Activated T-cell treated with anti-CD3 and anti-CD28 coated beads for 48 hours (primary cell): ENCODE measurements around the gene KNL1.
A peak's percentile ranks its signal among the peaks of the same experiment; 100 is the strongest.
"Not testable (repeated sequence)": the region's sequence is repeated elsewhere in the genome, so short reads cannot be mapped to it uniquely, and the experiment has no call there.

Source experiments
- DNase-seq: peaks from one replicate; pipeline ENCODE4 v3.0.0-alpha.2; 2020; ENCODE audit warnings: low read depth

Gene KNL1, protein sequence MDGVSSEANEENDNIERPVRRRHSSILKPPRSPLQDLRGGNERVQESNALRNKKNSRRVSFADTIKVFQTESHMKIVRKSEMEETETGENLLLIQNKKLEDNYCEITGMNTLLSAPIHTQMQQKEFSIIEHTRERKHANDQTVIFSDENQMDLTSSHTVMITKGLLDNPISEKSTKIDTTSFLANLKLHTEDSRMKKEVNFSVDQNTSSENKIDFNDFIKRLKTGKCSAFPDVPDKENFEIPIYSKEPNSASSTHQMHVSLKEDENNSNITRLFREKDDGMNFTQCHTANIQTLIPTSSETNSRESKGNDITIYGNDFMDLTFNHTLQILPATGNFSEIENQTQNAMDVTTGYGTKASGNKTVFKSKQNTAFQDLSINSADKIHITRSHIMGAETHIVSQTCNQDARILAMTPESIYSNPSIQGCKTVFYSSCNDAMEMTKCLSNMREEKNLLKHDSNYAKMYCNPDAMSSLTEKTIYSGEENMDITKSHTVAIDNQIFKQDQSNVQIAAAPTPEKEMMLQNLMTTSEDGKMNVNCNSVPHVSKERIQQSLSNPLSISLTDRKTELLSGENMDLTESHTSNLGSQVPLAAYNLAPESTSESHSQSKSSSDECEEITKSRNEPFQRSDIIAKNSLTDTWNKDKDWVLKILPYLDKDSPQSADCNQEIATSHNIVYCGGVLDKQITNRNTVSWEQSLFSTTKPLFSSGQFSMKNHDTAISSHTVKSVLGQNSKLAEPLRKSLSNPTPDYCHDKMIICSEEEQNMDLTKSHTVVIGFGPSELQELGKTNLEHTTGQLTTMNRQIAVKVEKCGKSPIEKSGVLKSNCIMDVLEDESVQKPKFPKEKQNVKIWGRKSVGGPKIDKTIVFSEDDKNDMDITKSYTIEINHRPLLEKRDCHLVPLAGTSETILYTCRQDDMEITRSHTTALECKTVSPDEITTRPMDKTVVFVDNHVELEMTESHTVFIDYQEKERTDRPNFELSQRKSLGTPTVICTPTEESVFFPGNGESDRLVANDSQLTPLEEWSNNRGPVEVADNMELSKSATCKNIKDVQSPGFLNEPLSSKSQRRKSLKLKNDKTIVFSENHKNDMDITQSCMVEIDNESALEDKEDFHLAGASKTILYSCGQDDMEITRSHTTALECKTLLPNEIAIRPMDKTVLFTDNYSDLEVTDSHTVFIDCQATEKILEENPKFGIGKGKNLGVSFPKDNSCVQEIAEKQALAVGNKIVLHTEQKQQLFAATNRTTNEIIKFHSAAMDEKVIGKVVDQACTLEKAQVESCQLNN (N-terminal part only)

GRCh38 chr15:40593588-40594428 lies at the start of gene KNL1:
Gene KNL1, plus strand, starts transcription at chr15:40594249. Its CDS starts 8,683 bp downstream, at chr15:40602932.
- DNase-seq, result peak; percentile 87

DNA sequence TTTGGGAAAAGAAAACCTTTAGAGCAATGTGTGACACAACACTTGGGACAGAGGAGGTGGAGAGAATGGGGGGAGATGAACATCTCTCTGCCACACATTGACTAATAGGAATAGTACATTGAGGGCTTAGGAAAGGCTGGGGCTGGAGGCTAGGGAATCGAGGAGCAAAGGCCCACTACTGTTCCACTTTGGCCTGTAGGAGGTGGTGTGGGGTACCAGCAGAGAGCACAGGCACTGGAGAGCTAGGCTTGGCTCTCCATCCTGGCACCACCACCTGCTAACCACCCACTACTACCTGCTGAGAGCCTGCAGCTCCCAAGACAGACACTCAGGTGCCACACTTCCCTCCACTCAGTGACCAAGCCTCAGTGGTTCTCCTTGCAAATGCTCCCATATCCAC lies 48.6 kb upstream of the KNL1 start:
- no peak for DNase-seq

DNA sequence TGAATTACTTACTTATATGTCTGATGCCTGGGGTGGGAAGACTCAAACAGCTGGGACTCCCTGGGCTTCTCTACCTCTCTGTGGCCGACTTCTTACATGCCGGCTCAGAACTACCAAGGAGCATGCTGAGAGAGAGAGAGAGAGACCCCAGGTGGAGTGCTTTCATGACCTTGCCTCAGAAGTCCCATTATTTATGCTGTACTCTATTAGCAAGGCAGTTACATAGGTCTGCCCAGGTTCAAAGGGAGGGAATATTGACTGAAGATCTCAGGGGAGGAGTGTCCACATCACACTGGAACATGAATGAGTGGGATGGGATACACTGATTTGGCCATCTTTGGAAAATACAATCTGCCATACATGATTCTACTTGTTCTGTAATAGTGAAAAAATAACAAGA lies 45.4 kb upstream of the KNL1 start:
- no peak for DNase-seq

GRCh38 chr15:40549894-40550293 lies 44.2 kb upstream of the KNL1 start:
- no peak for DNase-seq

DNA sequence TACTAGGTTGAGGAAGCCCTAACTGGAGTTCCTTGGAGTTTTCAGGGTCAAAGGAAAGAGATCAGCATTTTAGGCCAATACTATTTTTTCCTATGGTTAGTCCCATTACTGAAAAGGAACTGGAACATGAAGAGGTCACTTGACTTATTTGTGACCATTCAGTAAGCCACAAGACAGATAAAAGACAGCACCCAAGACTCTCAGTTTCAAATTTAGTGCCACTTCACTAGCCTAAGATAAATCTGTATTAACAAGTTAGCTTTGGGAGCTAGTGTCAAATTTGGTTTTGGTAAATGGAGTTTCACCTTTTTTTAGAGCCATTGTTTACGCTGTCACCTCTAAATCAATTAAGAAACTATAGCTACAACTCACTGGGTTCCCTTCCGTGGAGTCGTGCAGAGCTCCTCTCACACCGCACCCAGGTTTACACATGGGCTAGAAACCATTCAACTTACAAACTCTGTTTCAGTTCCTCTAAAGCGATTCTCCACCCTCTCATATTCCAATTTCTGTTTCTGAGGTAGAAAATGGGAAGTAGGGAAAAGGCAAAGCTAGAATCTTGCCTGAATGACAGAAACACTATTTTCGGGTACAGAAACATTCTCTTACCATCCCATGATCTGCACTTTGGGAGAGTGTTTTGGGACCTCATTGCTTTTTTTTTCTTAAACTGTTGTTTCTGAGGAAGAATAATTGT lies 43.6 kb upstream of the KNL1 start:
- no peak for DNase-seq

DNA sequence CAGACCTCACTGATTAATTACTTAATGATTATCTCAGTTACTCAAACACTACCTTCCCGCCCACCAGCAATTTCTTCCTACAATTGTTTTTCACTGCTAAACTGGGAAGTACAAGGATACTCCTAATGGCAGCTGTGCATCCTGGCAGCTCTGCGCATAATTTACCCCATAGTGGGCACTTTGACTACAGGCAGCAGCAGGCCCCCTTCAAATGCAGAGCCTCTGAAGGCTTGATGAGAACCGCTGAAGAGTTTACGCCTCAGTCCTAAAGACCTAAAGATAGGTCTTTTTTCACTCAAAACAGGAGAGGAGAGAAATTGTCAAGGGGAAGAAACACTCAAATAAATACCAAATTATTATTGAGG lies 39.9 kb upstream of the KNL1 start:
- DNase-seq, result no peak

DNA sequence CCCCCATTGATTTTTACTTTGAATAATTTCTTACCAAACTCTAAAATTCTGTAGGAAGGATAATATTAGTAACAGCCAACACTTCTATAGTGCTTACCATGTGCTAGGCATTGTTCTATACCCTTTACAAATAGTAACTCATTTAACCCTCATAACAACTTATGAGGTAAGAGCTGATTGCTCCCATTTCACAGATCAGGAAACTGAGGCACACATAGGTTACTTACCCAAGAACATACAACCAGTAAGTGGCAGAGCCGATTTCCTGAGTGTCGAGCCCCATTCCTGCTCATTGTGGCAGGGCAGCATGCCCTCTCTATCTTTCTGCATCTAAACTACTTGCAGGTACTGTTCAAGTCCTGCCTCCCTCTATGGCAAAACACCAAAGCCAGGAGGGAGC lies 38.2 kb upstream of the KNL1 start:
- DNase-seq, result no peak

- no peak for DNase-seq
These were observed 34.9 kb upstream of the KNL1 start for GRCh38 chr15:40558952-40559742.

DNA sequence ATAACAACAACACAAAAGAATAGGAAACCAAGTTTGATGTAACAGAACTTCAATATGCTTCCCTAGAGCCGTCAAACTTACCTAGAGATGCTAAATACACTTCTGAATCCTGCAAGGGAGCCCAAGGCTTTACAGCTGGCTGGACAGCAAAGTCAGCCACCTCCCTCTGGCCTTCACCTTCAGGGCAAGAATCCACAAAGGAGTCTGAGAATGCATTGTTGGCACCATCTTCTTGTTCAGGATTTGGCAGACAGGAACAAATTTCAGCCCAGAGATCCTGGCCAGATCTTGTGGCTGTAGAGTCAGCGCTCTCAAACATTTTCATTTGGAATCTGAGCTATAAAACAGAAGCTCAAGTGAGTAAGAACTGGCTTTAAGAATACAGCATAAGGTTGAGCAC lies 31.4 kb upstream of the KNL1 start:
- DNase-seq, result no peak

DNA sequence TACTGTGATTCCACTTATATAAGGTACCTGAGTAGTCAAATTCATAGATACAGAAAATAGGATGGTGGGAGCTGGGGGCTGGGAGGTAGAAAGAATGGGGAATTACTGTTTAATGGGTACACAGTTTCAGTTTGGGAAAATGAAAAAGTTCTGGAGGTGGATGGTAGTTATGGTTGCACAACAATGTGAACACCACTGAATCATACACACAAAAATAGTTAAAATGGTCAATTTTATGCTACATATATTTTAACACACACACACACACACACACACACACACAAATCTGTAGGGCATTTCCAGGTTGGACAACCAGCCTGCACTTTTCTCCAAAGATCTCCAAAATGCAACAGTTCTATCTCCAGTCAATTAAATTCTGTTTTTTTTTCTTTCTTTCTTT lies 30.6 kb upstream of the KNL1 start:
- DNase-seq, result no peak

DNA sequence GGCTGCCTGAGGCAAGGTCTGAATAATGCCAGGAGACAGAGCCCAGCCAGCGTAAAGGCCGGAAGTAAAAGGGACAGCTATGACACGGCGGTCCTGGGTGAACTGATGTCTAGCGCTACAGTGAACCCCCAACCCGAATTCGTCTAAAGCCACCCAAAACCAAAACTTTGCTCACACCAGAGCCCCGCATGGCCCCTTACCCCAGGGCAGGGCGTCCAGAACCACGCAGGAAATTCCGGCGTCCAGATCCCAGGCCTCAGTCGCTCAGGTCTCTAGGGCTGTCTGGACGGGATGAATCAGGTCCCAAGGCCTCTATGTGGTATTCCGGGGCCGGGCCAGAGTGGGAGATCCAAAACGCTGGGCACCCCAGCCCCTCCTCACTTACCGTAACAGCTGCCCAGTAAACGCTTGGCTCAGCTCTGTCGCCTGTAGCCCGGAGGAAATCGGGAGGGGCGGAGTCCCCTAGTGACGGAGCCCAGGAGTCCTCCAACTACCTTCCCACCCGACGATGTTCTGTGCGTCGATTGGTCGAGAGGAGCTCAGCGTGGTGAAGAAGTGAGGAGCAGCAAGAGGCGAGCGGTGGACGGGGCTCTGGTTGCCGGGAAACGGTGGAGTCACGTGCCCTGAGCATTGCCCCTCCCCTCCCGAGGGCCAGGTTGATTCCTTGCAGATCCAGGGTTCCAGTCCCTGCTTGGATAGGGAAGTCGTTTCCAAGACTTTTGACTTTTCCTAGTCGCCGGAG lies 29.3 kb upstream of the KNL1 start, which contains the start of gene CCDC32:
TSS of gene CCDC32 (minus strand) at position 452 of the 742 bp plus-strand sequence. CDS start 2,027 bp downstream, outside the sequence.
- DNase-seq, result peak; percentile 90

GRCh38 chr15:40565333-40566238 lies 28.5 kb upstream of the KNL1 start:
- no peak for DNase-seq

- no peak for DNase-seq
These were observed 26.9 kb upstream of the KNL1 start for GRCh38 chr15:40567111-40567510.

DNA sequence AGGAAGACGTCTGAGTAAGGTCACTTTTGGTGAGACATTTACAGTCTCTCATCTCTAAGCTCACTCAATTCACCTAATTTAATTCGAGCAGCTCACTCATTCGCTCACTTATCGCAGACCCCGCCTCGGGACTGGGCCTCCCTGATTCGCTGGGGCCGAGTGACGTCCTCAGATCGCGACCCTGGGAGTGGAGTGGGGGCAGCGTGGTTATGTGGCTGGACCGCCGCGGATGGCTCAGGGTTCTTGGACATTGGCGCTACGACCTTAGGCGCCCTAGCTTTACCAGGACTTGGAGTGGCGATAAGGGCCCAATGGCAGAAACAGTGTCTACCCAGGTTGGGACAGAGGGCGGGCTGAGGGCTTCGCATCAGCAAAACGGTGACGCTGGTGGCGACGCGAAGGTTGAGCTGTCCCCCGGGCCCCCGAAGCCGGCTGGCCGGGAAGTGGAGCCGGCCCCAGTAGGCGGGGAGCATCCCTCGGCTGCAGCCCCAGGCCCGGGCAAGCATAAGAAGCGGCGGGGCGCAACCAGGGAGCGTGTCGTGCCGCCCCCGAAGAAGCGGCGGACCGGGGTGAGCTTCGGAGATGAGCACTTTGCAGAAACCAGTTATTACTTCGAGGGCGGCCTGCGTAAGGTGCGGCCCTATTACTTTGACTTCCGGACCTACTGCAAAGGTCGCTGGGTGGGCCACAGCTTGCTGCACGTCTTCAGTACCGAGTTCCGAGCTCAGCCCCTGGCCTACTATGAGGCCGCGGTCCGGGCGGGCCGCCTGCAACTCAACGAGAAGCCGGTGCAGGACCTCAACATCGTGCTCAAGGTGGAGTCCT lies 24.7 kb upstream of the KNL1 start, which contains the start of gene RPUSD2:
TSS of gene RPUSD2 (plus strand) at position 171 of the 825 bp plus-strand sequence. CDS start at position 210, 39 bp downstream.
- DNase-seq, result peak; percentile 90

GRCh38 chr15:40575113-40575512 lies 18.9 kb upstream of the KNL1 start:
- DNase-seq, result no peak

- not testable (repeated sequence) for DNase-seq
These were observed 17.1 kb upstream of the KNL1 start for GRCh38 chr15:40576914-40577313.

- no peak for DNase-seq
These were observed 15.2 kb upstream of the KNL1 start for GRCh38 chr15:40578892-40579291.
